BE2C (cell line): ENCODE measurements around the gene EWSR1.

Source experiments
- DNase-seq: peaks from one replicate; pipeline ENCODE4 v3.0.0-alpha.2; 2020
- H3K27me3 ChIP-seq: fragments of 250-450 bp; sonication (Bioruptor Pico); 2 replicates; pipeline ENCODE4 v1.5.1; 2020; ENCODE audit warnings: mild to moderate bottlenecking
- H3K36me3 ChIP-seq: fragments of 250-450 bp; sonication (Bioruptor Pico); 2 replicates; pipeline ENCODE4 v1.5.1; 2020; ENCODE audit warnings: mild to moderate bottlenecking
- H3K4me1 ChIP-seq: fragments of 250-450 bp; sonication (Bioruptor Pico); 2 replicates; pipeline ENCODE4 v1.5.1; 2020
- H3K4me3 ChIP-seq: 2 replicates; pipeline ENCODE4 v1.5.1; 2011; ENCODE audit warnings: low read depth, low read length
- H3K9me3 ChIP-seq: fragments of 250-450 bp; sonication (Bioruptor Pico); 2 replicates; pipeline ENCODE4 v1.5.1; 2020
- TF ChIP-seq, protein P1 (sequence below): IDR thresholded peaks from 2 replicates; pipeline ENCODE4 v1.5.1; 2012; ENCODE audit warnings: mild to moderate bottlenecking, low read depth, low read length

The EWSR1 gene

DNA sequence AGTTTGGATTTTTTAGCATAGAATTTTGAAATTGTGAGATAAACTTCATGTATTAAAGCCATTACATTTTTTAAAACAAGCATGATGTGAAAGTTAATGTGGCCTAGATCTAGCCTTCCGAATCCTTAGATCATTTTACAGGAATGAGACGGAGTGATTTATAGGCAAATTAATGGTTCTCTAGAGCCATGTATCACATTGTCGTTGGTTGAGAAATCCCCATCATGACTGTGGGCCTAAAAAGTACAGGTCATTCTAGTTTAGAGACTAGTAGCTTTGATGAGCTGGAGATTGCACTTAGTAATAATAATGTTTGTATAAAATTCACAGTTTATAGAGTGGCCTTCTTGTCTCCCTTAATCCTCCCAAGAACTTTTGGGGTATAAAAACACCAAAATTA lies 7.1 kb downstream of the EWSR1 start:
- no peaks in the 10 kb centered on the region; the same call in 1 of the 2 replicates for H3K4me1 ChIP-seq
- no peaks in the 10 kb centered on the region for H3K9me3 ChIP-seq
- DNase-seq, result no peak
- no peaks in the 10 kb centered on the region for H3K27me3 ChIP-seq
- no peak overlapping the region for H3K4me3 ChIP-seq
- H3K36me3 ChIP-seq, result peaks cover 100% of the 10 kb centered on the region
- TF ChIP-seq, protein P1, sequence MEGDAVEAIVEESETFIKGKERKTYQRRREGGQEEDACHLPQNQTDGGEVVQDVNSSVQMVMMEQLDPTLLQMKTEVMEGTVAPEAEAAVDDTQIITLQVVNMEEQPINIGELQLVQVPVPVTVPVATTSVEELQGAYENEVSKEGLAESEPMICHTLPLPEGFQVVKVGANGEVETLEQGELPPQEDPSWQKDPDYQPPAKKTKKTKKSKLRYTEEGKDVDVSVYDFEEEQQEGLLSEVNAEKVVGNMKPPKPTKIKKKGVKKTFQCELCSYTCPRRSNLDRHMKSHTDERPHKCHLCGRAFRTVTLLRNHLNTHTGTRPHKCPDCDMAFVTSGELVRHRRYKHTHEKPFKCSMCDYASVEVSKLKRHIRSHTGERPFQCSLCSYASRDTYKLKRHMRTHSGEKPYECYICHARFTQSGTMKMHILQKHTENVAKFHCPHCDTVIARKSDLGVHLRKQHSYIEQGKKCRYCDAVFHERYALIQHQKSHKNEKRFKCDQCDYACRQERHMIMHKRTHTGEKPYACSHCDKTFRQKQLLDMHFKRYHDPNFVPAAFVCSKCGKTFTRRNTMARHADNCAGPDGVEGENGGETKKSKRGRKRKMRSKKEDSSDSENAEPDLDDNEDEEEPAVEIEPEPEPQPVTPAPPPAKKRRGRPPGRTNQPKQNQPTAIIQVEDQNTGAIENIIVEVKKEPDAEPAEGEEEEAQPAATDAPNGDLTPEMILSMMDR, result no peak

DNA sequence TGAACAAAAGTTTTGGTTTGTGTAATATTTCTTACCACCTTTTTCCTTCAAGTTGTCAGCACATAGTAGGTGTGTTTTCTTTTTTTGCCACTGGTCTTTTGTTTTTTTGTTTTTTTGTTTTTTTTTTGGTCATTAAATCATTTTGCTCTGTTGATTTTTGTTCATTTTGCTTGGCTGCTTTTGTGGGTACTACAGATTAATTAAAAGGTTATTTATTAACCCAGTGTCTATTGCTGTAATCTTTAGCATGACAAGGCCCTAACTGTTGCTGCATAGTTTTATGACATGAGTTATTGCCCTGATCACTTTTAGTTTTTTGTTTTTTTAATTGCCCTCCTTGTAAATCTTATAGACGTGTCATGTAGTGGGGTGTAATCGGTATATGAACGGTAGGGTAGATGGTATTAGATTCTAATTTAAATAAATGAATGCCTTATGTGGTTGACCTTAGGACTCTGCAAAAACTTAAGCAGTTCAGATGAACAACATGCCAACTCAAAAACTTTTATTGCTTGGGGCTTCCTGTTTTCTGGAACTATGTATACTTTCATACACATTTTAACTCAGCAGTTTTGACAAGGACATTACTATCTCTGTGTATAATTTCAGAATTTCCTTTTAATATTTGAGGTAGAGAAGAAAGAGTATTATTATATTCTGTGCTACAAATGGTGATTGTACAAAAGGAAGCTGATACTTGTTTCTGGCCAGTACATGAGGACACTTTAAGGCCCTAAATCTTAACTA lies 7.9 kb downstream of the EWSR1 start:
- H3K4me3 ChIP-seq, result no peak overlapping the region
- H3K4me1 ChIP-seq, result no peaks in the 10 kb centered on the region
- no peaks in the 10 kb centered on the region for H3K27me3 ChIP-seq
- DNase-seq, result no peak
- TF ChIP-seq, protein P1, result no peak
- H3K36me3 ChIP-seq, result peaks cover 97% of the 10 kb centered on the region
- no peaks in the 10 kb centered on the region for H3K9me3 ChIP-seq

DNA sequence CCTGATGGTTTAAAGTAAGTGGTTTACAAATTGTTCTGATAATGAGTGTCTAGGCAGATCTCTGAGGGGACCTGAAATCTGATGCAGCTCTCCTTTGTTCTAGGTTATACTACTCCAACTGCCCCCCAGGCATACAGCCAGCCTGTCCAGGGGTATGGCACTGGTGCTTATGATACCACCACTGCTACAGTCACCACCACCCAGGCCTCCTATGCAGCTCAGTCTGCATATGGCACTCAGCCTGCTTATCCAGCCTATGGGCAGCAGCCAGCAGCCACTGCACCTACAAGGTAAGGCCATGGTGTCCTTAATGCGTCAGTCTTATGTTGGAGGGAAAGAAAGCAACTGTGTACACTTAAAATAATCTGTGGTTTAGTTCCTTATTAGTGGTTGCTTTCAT lies 9.9 kb downstream of the EWSR1 start:
- H3K9me3 ChIP-seq, result no peaks in the 10 kb centered on the region
- no peak overlapping the region for H3K4me3 ChIP-seq
- peaks cover 97% of the 10 kb centered on the region for H3K36me3 ChIP-seq
- DNase-seq, result no peak
- no peaks in the 10 kb centered on the region for H3K4me1 ChIP-seq
- no peaks in the 10 kb centered on the region for H3K27me3 ChIP-seq
- TF ChIP-seq, protein P1, result no peak

DNA sequence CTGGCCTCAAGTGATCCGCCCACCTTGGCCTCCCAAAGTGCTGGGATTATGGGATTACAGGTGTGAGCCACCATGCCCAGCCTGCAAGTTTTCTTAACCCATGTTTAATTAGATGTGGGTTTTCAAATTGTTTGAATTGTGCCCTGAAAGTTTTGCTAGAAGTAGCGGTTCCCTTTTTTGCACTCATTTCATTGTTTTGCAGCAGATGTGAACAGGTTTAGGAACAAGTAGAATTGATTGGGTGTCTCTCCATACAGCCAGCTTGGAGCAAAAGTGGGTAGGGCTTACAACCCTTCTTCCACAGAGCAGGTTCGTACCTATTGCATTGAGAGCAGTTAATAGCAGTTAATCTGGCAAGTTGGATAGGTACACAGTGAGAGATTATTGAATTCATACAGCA lies 16.1 kb downstream of the EWSR1 start:
- no peaks in the 10 kb centered on the region for H3K9me3 ChIP-seq
- H3K4me1 ChIP-seq, result no peaks in the 10 kb centered on the region
- H3K27me3 ChIP-seq, result no peaks in the 10 kb centered on the region
- DNase-seq, result no peak
- TF ChIP-seq, protein P1, result no peak
- peaks cover 96% of the 10 kb centered on the region for H3K36me3 ChIP-seq
- H3K4me3 ChIP-seq, result no peak overlapping the region

DNA sequence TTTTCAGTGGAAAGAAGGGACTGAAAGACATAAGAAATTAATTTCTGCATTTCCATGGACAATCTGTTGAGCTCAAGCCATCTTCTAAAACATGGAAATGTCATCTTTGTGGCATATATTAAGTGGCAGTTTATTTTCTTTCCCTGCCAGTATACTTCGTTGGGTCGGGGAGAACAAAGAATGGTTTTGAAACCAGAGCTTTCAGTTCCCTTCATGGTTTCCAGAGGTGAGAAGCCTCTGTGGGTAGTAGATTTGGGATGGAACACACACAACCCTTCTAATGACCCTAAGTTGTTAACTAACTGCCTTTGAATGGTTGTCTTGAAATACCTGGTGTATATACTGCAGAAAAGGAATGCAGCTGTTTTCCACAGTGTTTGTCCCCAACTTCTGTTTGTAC lies 20.8 kb downstream of the EWSR1 start:
- no peaks in the 10 kb centered on the region for H3K27me3 ChIP-seq
- TF ChIP-seq, protein P1, result no peak
- H3K4me1 ChIP-seq, result no peaks in the 10 kb centered on the region
- H3K9me3 ChIP-seq, result no peaks in the 10 kb centered on the region
- no peak for DNase-seq
- peaks cover 99% of the 10 kb centered on the region for H3K36me3 ChIP-seq
- H3K4me3 ChIP-seq, result no peak overlapping the region

DNA sequence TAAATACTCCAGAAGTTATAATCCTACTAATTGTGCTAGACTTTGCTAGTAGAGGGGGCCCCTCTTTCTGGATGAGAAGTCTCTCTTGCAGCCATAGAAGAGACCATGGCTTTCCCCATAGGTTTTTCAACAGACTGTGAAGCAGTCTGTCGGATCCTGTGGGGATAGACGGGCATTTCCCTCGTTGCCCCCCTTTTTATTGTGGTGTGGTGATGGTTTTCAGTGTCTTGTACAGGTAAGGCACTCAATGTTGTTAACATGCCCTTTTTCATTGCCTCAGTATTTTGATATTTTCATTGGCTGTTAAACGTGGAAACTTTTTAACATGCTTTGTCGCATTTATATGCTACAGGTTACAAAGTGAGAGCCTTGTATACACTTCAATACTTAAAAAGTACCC lies 22.0 kb downstream of the EWSR1 start:
- no peaks in the 10 kb centered on the region for H3K9me3 ChIP-seq
- H3K4me3 ChIP-seq, result no peak overlapping the region
- H3K27me3 ChIP-seq, result no peaks in the 10 kb centered on the region
- peaks cover 99% of the 10 kb centered on the region for H3K36me3 ChIP-seq
- H3K4me1 ChIP-seq, result no peaks in the 10 kb centered on the region
- no peak for DNase-seq
- TF ChIP-seq, protein P1, result no peak
